H1 (cell line): ENCODE measurements around the gene BAAT. TPM values are rescaled to one million over a fixed set of nuclear protein-coding genes. Genes with fewer than 3 reads are reported as not detected.

Source experiments
- FOSL1 ChIP-seq: IDR thresholded peaks from 2 replicates; pipeline ENCODE4 v1.6.1; 2011; ENCODE audit warnings: mild to moderate bottlenecking, low read depth, low read length, moderate library complexity; ENCODE audit not compliant: insufficient read depth
- KDM1A ChIP-seq: fragments of 200-600, 300-600 bp; sonication (generic); IDR thresholded peaks from 2 replicates; pipeline ENCODE4 v1.7.1; 2016; ENCODE audit warnings: mild to moderate bottlenecking, low read length, borderline replicate concordance
- SP2 ChIP-seq: IDR thresholded peaks from 2 replicates; pipeline ENCODE4 v1.6.1; 2012; ENCODE audit warnings: mild to moderate bottlenecking, low read length, inconsistent platforms
- polyA plus RNA-seq, 7 experiments: library from polyadenylated mRNA; depleted of rRNA in 3 of 7; stranded (reverse) in 5 of 7; unstranded in 2 of 7; fragments of >200 nt in 5 of 7; fragments of 200-250 nt in 2 of 7; gene quantifications; 1 replicate in 5 of 7; 2 replicates in 1 of 7; 4 replicates in 1 of 7; pipeline versions ENCODE4 v1.2.1 to v1.2.3, GENCODE V29; 2011 to 2013; ENCODE audit warnings: missing spikeins in 2 of 7, mixed read lengths in 2 of 7
- total RNA-seq: library from RNA; stranded (reverse); fragmentation: NEBNext Ultra II Directional; extraction: Animal tissue kit (Norgen Biotek cat#: 25700); gene quantifications from 2 replicates; pipeline ENCODE4 v1.2.1, GENCODE V29; 2021
- TF ChIP-seq, protein P1 (sequence below): IDR thresholded peaks from 2 replicates; pipeline ENCODE4 v1.6.1; 2011; ENCODE audit warnings: low read length, improper control_type of control experiment

BAAT gene
- total and polyA plus RNA-seq, 2 of the 8 experiments (the other 6 are each of a cell fraction or from before 2014, with no cell fraction given) = 0.09 to 0.17 TPM

DNA sequence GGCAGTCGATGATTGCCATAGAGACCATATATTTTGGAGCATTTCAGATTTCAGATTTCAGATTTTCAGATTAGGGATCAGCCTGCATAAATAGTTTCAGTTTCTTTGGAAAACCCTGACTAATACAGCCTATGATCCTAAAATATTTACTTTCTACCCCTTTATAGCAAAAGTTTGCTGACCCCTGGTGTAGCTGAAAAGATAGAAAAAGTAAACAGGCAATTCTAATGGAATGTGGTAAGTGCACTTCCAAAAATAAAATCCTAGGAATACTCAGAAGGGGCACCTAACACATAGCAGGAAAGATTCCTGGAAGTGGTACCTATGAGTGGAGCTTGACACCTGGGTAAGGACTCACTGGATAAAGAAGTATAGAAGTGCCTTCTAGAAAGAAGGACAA, 34.5 kb downstream of the BAAT start (continued):
- no peak for TF ChIP-seq FOSL1
- TF ChIP-seq SP2 = no peak
- TF ChIP-seq, protein P1, sequence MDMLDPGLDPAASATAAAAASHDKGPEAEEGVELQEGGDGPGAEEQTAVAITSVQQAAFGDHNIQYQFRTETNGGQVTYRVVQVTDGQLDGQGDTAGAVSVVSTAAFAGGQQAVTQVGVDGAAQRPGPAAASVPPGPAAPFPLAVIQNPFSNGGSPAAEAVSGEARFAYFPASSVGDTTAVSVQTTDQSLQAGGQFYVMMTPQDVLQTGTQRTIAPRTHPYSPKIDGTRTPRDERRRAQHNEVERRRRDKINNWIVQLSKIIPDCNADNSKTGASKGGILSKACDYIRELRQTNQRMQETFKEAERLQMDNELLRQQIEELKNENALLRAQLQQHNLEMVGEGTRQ = no peak
- no peak for TF ChIP-seq KDM1A
